Left lobe of liver (tissue), 2 donors: Measurements from ENCODE around the gene CIITA. TPM values are rescaled to one million over a fixed set of nuclear protein-coding genes. Genes with fewer than 3 reads are reported as not detected.
"Not testable (repeated sequence)": the region's sequence is repeated elsewhere in the genome, so short reads cannot be mapped to it uniquely, and the experiment has no call there.

Source experiments
- ATAC-seq: fragments of 200-7000 bp; cut with Tn5 transposase; one replicate; pipeline ENCODE4 v1.9.1; 2020; ENCODE audit warnings: mild to moderate bottlenecking, moderate library complexity
- DNase-seq: peaks from one replicate; pipeline ENCODE4 v3.0.0-alpha.2; 2020; ENCODE audit warnings: low spot score
- total RNA-seq: library from RNA; stranded (reverse); gene quantifications from one replicate; pipeline ENCODE4 v1.2.1, GENCODE V29; 2021
- donor health status: DM: no; HTN: no; CAD: no; lungs with moderate emphysema.
- donor health status: DM: no; HTN: yes; CAD: no.

Gene CIITA
- 1.7 TPM for total RNA-seq

DNA sequence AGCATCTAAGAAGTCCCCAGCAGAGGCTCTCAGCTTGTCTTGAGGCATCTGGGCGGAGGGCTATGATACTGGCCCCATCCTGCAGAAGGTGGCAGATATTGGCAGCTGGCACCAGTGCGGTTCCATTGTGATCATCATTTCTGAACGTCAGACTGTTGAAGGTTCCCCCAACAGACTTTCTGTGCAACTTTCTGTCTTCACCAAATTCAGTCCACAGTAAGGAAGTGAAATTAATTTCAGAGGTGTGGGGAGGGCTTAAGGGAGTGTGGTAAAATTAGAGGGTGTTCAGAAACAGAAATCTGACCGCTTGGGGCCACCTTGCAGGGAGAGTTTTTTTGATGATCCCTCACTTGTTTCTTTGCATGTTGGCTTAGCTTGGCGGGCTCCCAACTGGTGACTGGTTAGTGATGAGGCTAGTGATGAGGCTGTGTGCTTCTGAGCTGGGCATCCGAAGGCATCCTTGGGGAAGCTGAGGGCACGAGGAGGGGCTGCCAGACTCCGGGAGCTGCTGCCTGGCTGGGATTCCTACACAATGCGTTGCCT lies at the start of gene CIITA:
CIITA (plus strand) TSS at position 404 of the 543 bp plus-strand sequence; CDS start at position 533, 129 bp downstream.
- DNase-seq: peak; percentile 54

GRCh38 chr16:10827691-10828341 lies 49.2 kb upstream of the CIITA start:
- peak; percentile 77 for DNase-seq
- ATAC-seq: peak; percentile 71

More for the DNA sequence above, at the start of gene CIITA:
- ATAC-seq: peak; percentile 7

GRCh38 chr16:10828851-10829366 lies 48.1 kb upstream of the CIITA start:
- ATAC-seq (peak; percentile 76), DNase-seq (peak; percentile 95)

GRCh38 chr16:10829390-10830098 lies 47.5 kb upstream of the CIITA start:
- not testable (repeated sequence) for DNase-seq, ATAC-seq

GRCh38 chr16:10830240-10830639 lies 46.8 kb upstream of the CIITA start:
- DNase-seq, ATAC-seq: not testable (repeated sequence)

DNA sequence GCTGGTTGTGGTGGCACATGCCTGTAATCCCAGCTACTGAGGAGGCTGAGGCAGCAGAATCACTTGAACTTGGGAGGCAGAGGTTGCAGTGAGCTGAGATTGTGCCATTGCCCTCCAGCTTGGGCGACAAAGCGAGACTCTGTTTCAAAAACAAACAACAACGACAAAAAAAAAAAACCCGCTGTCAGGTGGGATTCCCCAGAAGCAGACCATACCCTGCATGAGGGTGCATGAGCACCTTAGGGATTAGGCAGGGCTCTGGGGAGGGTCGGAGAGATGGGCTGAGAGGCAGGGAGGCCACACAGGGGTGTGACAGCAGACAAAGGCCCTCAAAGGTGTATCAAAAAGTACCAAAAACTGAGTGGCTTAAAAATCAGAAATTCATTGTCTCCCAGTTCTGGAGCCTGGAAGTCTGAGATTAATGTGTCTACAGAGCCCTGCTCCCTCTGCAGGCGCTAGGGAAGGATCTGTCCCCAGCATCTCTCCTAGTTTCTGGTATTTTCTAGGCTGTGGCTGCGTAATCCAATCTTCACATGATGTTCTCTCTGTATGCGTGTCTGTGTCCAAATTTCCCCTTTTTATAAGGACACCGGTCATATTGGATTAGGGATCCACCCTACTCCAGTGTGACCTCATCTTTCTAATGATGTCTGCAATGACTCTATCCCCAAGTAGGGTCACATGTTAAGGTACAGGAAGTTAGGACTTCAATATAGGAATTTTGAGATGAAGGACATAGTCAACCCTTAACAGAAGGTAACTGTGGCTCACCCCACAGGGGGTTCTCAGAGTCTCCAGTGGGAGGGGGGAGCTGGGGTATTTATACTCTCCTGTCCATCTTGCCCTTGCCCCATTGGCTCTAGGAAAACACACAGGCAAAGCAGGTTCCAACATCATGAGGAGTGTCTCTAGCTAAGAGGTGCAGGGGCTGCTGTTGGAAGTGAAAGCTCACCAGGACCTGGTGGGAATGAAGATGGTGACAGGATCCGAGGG lies 44.8 kb upstream of the CIITA start:
- no peak for DNase-seq
- no peak for ATAC-seq

GRCh38 chr16:10833271-10833670 lies 43.7 kb upstream of the CIITA start:
- DNase-seq: no peak
- no peak for ATAC-seq

DNA sequence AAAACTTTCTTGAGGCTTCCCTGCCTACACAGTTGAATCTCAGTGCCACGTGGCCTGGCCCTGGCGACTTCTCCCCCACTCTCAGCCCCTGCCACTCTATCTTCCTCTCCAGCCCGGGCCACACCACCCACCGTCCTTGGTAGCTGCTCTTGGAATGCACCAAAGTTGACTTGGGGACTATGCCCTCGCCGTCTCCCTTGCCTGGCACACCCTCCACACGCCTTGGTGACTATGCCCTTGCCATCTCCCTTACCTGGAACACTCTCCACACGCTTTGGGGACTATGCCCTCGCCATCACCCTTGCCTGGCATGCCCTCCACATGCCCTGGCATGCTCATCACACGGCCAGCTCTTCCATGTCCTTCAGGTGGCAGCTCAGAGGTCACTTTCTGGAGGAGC lies 42.9 kb upstream of the CIITA start:
- ATAC-seq: peak; percentile 60
- peak; percentile 50 for DNase-seq

GRCh38 chr16:10834766-10835165 lies 42.2 kb upstream of the CIITA start:
- ATAC-seq: no peak
- DNase-seq: no peak

DNA sequence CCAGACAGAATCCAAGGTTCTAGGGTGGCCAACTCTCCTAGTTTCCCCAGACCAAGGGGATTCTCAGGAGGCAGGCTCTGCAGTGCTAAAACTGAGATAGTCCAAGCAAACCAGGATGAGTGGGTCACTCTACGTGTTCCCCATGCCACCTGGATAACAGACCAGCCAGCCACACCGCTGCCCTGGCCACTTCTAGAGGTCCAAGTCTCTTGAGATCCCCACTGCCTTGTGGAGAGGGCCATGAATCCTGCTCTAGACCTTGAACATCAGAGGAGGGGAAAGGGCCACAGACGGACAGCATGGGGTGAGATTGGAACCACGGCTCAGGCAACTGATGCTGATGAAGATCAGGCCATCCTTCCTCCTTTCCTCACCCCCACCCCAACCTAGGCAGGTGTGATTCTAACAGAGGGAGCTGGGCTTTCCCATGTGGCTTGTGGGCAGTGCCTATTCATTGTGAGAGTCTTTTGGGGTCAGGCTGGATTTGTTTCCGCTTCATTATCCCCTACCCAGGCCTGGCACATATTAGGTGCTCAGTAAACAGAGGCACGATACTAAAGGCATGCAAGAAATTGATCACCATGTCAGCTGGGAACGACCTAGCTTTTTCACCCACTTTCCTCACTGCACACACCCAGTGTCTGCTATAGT lies 41.6 kb upstream of the CIITA start:
- no peak for DNase-seq
- no peak for ATAC-seq

GRCh38 chr16:10836174-10836853 lies 40.7 kb upstream of the CIITA start:
- DNase-seq: no peak
- no peak for ATAC-seq

DNA sequence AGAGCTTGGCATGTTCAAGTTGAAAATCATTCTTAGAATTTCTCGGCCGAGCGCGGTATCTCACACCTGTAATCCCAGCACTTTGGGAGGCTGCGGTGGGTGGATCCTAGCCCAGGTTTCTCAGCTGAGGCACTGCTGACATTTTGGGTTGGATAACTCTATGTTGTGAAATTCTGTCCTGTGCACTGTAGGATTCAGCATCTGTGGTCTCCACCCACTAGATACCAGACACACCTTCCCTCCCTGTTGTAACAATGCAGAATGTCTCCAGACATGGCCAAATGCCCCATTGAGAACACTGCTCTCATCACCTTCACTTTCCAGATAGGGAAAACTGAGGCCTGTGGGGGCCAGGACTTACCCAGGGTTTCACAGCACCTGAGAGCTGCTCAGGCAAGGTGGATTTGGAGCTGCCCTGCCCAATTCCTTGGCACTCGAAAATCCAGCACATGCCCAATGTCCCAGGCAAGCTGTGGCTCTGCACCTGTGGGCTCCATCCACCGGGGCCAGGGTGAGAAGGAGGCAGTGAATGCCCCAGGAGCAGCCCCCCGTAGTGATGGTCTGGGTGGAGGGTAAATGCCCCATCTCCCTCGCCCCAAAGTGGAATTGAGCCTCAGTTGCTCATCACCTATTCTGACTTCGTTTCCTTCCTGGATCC lies 38.3 kb upstream of the CIITA start:
- DNase-seq (no peak), ATAC-seq (no peak)

- DNase-seq (no peak), ATAC-seq (peak; percentile 75)
These were observed 37.7 kb upstream of the CIITA start for GRCh38 chr16:10839279-10839666.

GRCh38 chr16:10840703-10841102 lies 36.3 kb upstream of the CIITA start:
- ATAC-seq (no peak), DNase-seq (no peak)

- DNase-seq: no peak
- ATAC-seq: no peak
These were observed 30.6 kb upstream of the CIITA start for GRCh38 chr16:10846213-10846998.

GRCh38 chr16:10847176-10847575 lies 29.8 kb upstream of the CIITA start:
- DNase-seq (no peak), ATAC-seq (no peak)

DNA sequence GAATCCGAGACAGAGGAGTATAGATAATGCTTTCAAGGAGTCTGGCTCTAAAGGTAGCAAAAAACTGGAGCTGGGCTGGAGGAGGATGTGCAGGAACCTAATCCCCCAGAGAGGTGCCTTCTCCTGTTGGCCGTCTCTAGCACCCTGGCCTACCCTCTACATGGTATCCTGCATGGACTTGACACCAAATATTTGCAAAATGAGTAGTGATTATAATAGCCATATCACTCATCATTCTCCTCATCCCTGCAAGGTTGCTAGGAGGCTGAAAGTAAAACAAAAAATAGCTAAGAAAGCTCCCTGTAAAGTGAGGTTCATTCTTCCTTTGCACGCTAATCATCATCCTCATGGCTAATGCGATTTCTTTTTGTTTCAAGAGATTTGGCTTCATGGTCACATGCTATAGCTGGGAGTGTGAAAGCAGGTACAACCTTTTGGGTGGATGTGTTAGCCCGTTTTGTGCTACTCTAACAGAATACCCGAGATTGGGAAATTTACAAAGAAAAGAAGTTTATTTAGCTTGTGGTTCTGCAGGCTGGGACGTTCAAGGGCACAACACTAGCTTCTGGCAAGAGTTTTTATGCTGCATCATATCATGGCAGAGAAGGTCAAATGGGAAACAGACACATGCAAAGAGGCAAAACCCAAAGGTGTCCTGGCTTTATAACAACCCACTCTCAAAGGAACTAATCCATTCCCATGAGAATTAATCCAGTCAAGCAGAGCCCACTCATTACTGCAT lies 27.1 kb upstream of the CIITA start:
- ATAC-seq: no peak
- DNase-seq: no peak

DNA sequence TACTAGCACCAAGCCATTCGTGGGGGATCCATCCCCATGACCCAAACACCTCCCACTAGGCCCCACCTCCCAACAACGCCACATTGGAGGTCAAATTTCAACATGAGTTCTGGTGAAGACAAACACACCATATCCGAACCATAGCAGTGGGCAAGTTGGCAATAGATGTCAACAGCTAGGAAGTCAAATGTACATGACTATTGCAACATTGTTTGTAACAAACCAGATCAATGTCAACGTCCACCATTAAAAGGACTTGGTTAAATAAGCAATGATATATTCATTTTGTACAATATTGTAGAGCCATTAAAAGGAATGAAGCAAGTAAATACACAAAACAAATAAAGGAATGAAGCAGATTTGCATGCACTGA lies 26.5 kb upstream of the CIITA start:
- ATAC-seq: no peak
- no peak for DNase-seq
